ENCODE data around the gene SIRT5. TPM values are rescaled to one million over a fixed set of nuclear protein-coding genes. Genes with fewer than 3 reads are reported as not detected.

Gene SIRT5
- total and polyA plus RNA-seq, 4 donors: 12.4 to 17.3 (median 14.4) TPM

GRCh38 chr6:13561624-13562267, 12.7 kb upstream of the SIRT5 start:
- Histone ChIP-seq H3K4me1 (ENCODE audit: control insufficient read depth, insufficient read depth, low read length) (peaks cover 7% of the 10 kb centered on the region), H3K9me3 (ENCODE audit: control insufficient read depth, insufficient read depth, low read length) (no peaks in the 10 kb centered on the region), H3K4me3 (ENCODE audit: low read depth, low read length) (no peak overlapping the region), H3K27me3 (ENCODE audit: control insufficient read depth, insufficient read depth, low read length) (no peaks in the 10 kb centered on the region), H3K36me3 (ENCODE audit: control insufficient read depth, insufficient read depth, low read length) (no peaks in the 10 kb centered on the region), H3K27ac (ENCODE audit: low read depth, low read length) (no peak overlapping the region)
- DNase-seq (ENCODE audit: low read depth in 4 of 6, low spot score in 6 of 6): no peak
- WGBS (ENCODE audit: insufficient coverage): 73% methylated on average over 6 of the region's 10 CpGs

GRCh38 chr6:13563009-13563408, 11.4 kb upstream of the SIRT5 start:
- no peak overlapping the region for H3K27ac ChIP-seq (ENCODE audit: low read depth, low read length)
- H3K4me3 ChIP-seq (ENCODE audit: low read depth, low read length): no peak overlapping the region
- peaks cover 4% of the 10 kb centered on the region for H3K4me1 ChIP-seq (ENCODE audit: control insufficient read depth, insufficient read depth, low read length)
- H3K27me3 ChIP-seq (ENCODE audit: control insufficient read depth, insufficient read depth, low read length): no peaks in the 10 kb centered on the region
- no peaks in the 10 kb centered on the region for H3K36me3 ChIP-seq (ENCODE audit: control insufficient read depth, insufficient read depth, low read length)
- no peaks in the 10 kb centered on the region for H3K9me3 ChIP-seq (ENCODE audit: control insufficient read depth, insufficient read depth, low read length)
- WGBS (ENCODE audit: insufficient coverage): no CpG with 5 or more reads among the region's 1 CpG
- no peak for DNase-seq (ENCODE audit: low read depth in 4 of 6, low spot score in 6 of 6)

GRCh38 chr6:13565921-13566320, 8.5 kb upstream of the SIRT5 start:
- Histone ChIP-seq H3K4me1 (ENCODE audit: control insufficient read depth, insufficient read depth, low read length) (no peaks in the 10 kb centered on the region), H3K4me3 (ENCODE audit: low read depth, low read length) (no peak overlapping the region), H3K27me3 (ENCODE audit: control insufficient read depth, insufficient read depth, low read length) (no peaks in the 10 kb centered on the region), H3K27ac (ENCODE audit: low read depth, low read length) (no peak overlapping the region), H3K36me3 (ENCODE audit: control insufficient read depth, insufficient read depth, low read length) (no peaks in the 10 kb centered on the region), H3K9me3 (ENCODE audit: control insufficient read depth, insufficient read depth, low read length) (no peaks in the 10 kb centered on the region)
- no peak for DNase-seq (ENCODE audit: low read depth in 4 of 6, low spot score in 6 of 6)
- no CpG with 5 or more reads among the region's 4 CpGs for WGBS (ENCODE audit: insufficient coverage)

GRCh38 chr6:13566500-13566899, 7.9 kb upstream of the SIRT5 start:
- DNase-seq (ENCODE audit: low read depth in 4 of 6, low spot score in 6 of 6): no peak
- 100% methylated on average over 1 of the region's 3 CpGs for WGBS (ENCODE audit: insufficient coverage)
- Histone ChIP-seq H3K4me1 (ENCODE audit: control insufficient read depth, insufficient read depth, low read length) (no peaks in the 10 kb centered on the region), H3K27me3 (ENCODE audit: control insufficient read depth, insufficient read depth, low read length) (no peaks in the 10 kb centered on the region), H3K9me3 (ENCODE audit: control insufficient read depth, insufficient read depth, low read length) (no peaks in the 10 kb centered on the region), H3K36me3 (ENCODE audit: control insufficient read depth, insufficient read depth, low read length) (no peaks in the 10 kb centered on the region), H3K4me3 (ENCODE audit: low read depth, low read length) (no peak overlapping the region), H3K27ac (ENCODE audit: low read depth, low read length) (no peak overlapping the region)

GRCh38 chr6:13568970-13569369, 5.4 kb upstream of the SIRT5 start:
- Histone ChIP-seq H3K9me3 (ENCODE audit: control insufficient read depth, insufficient read depth, low read length) (no peaks in the 10 kb centered on the region), H3K4me1 (ENCODE audit: control insufficient read depth, insufficient read depth, low read length) (peaks cover 8% of the 10 kb centered on the region), H3K4me3 (ENCODE audit: low read depth, low read length) (no peak overlapping the region), H3K27ac (ENCODE audit: low read depth, low read length) (no peak overlapping the region), H3K36me3 (ENCODE audit: control insufficient read depth, insufficient read depth, low read length) (no peaks in the 10 kb centered on the region), H3K27me3 (ENCODE audit: control insufficient read depth, insufficient read depth, low read length) (no peaks in the 10 kb centered on the region)
- 96% methylated on average over 3 of the region's 5 CpGs for WGBS (ENCODE audit: insufficient coverage)
- no peak for DNase-seq (ENCODE audit: low read depth in 4 of 6, low spot score in 6 of 6)

- H3K9me3 ChIP-seq (ENCODE audit: control insufficient read depth, insufficient read depth, low read length): no peaks in the 10 kb centered on the region
- no peak overlapping the region for H3K4me3 ChIP-seq (ENCODE audit: low read depth, low read length)
- WGBS (ENCODE audit: insufficient coverage): 90% methylated on average over 6 of the region's 7 CpGs
- no peak for DNase-seq (ENCODE audit: low read depth in 4 of 6, low spot score in 6 of 6)
- peaks cover 14% of the 10 kb centered on the region for H3K4me1 ChIP-seq (ENCODE audit: control insufficient read depth, insufficient read depth, low read length)
- no peaks in the 10 kb centered on the region for H3K36me3 ChIP-seq (ENCODE audit: control insufficient read depth, insufficient read depth, low read length)
- H3K27ac ChIP-seq (ENCODE audit: low read depth, low read length): no peak overlapping the region
- no peaks in the 10 kb centered on the region for H3K27me3 ChIP-seq (ENCODE audit: control insufficient read depth, insufficient read depth, low read length)
These were observed 2.2 kb upstream of the SIRT5 start for GRCh38 chr6:13572240-13572639.

- Histone ChIP-seq H3K27ac (ENCODE audit: low read depth, low read length) (no peak overlapping the region), H3K4me1 (ENCODE audit: control insufficient read depth, insufficient read depth, low read length) (peaks cover 14% of the 10 kb centered on the region), H3K36me3 (ENCODE audit: control insufficient read depth, insufficient read depth, low read length) (no peaks in the 10 kb centered on the region), H3K9me3 (ENCODE audit: control insufficient read depth, insufficient read depth, low read length) (no peaks in the 10 kb centered on the region), H3K4me3 (ENCODE audit: low read depth, low read length) (peak overlapping the region; percentile 98), H3K27me3 (ENCODE audit: control insufficient read depth, insufficient read depth, low read length) (no peaks in the 10 kb centered on the region)
- DNase-seq (ENCODE audit: low read depth in 4 of 6, low spot score in 6 of 6): no peak
- WGBS (ENCODE audit: insufficient coverage): 80% methylated on average over 3 of the region's 16 CpGs
These were observed 1.3 kb upstream of the SIRT5 start for GRCh38 chr6:13572951-13573654.

- Histone ChIP-seq H3K27me3 (ENCODE audit: control insufficient read depth, insufficient read depth, low read length) (no peaks in the 10 kb centered on the region), H3K27ac (ENCODE audit: low read depth, low read length) (peak overlapping the region; percentile 64), H3K36me3 (ENCODE audit: control insufficient read depth, insufficient read depth, low read length) (no peaks in the 10 kb centered on the region), H3K4me3 (ENCODE audit: low read depth, low read length) (peak overlapping the region; percentile 98), H3K9me3 (ENCODE audit: control insufficient read depth, insufficient read depth, low read length) (no peaks in the 10 kb centered on the region), H3K4me1 (ENCODE audit: control insufficient read depth, insufficient read depth, low read length) (peaks cover 14% of the 10 kb centered on the region)
- DNase-seq (ENCODE audit: low read depth in 4 of 6, low spot score in 6 of 6): peak in 3 of 6 donors; percentile 15 to 57 (median 20)
- 6% methylated on average over 12 of the region's 14 CpGs for WGBS (ENCODE audit: insufficient coverage)
These were observed 711 bp upstream of the SIRT5 start for GRCh38 chr6:13573669-13574110.

- H3K9me3 ChIP-seq (ENCODE audit: control insufficient read depth, insufficient read depth, low read length): no peaks in the 10 kb centered on the region
- DNase-seq (ENCODE audit: low read depth in 4 of 6, low spot score in 6 of 6): peak; percentile 84 to 99 (median 92)
- peak overlapping the region; percentile 97 for H3K27ac ChIP-seq (ENCODE audit: low read depth, low read length)
- WGBS (ENCODE audit: insufficient coverage): under 1% methylated on average over 46 of the region's 46 CpGs
- H3K36me3 ChIP-seq (ENCODE audit: control insufficient read depth, insufficient read depth, low read length): no peaks in the 10 kb centered on the region
- H3K27me3 ChIP-seq (ENCODE audit: control insufficient read depth, insufficient read depth, low read length): no peaks in the 10 kb centered on the region
- peaks cover 14% of the 10 kb centered on the region for H3K4me1 ChIP-seq (ENCODE audit: control insufficient read depth, insufficient read depth, low read length)
- peak overlapping the region; percentile 98 for H3K4me3 ChIP-seq (ENCODE audit: low read depth, low read length)
These were observed 241 bp upstream of the SIRT5 start for GRCh38 chr6:13574149-13574570.

GRCh38 chr6:13575377-13575775, 975 bp downstream of the SIRT5 start:
- Histone ChIP-seq H3K27ac (ENCODE audit: low read depth, low read length) (peak overlapping the region; percentile 97), H3K4me1 (ENCODE audit: control insufficient read depth, insufficient read depth, low read length) (peaks cover 14% of the 10 kb centered on the region), H3K9me3 (ENCODE audit: control insufficient read depth, insufficient read depth, low read length) (no peaks in the 10 kb centered on the region), H3K36me3 (ENCODE audit: control insufficient read depth, insufficient read depth, low read length) (peaks cover under 1% of the 10 kb centered on the region), H3K27me3 (ENCODE audit: control insufficient read depth, insufficient read depth, low read length) (no peaks in the 10 kb centered on the region), H3K4me3 (ENCODE audit: low read depth, low read length) (peak overlapping the region; percentile 98)
- no peak for DNase-seq (ENCODE audit: low read depth in 4 of 6, low spot score in 6 of 6)
- WGBS (ENCODE audit: insufficient coverage): 0% methylated on average over 1 of the region's 3 CpGs
